ENCODE results near the gene KCNQ1.

KCNQ1 gene

GRCh38 chr11:2691991-2692875 lies 247.4 kb downstream of the KCNQ1 start:
- no peak for DNase-seq

- no peak for DNase-seq
Observed at GRCh38 chr11:2693271-2694261, 248.8 kb downstream of the KCNQ1 start.

- no peak for DNase-seq
Observed at GRCh38 chr11:2694495-2694894, 249.7 kb downstream of the KCNQ1 start.

DNA sequence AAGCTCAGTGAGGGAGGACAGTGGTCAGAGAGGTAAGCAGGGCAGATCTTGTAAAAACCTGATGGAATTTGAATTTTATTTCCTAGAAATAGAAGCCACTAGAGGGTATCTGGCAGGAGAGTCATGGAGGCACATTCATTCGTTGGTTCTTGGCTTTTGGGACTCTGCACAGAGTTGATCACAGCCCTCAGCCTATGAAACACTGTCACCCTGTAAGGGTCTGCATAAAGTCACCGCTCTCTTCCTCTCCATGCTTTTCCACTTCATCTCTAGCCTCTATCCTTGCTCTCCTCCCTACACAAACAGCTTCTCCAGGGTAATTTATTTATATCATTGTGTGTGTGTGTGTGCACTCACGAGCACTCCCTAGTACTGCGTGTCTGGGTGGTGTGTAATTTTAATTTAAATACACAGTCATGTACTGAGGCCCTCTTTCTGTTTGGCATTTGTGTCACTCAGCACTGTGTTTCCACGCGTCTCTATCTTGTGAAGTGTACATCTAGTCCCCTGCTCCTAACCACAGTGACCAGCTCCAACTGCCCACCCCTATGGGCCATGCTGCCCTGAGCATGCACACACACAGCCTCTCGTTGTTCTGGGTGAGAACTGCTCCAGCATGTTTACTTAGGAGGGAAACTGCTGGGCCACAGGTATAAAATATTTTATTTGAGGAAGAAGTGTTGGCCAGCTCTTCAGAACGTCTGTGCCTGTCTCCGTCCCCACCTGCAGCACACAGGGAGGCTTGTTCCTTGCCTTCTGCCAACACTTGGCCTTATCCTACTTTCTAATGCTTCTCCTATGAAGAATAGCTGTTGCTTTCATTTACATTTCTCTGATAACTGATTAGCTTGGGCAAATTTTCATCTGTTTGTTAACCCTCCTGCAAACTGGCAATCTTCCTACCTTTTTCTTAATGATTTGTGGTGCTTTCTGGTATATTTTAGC lies 250.5 kb downstream of the KCNQ1 start:
- no peak for DNase-seq

GRCh38 chr11:2696455-2696854 lies 251.6 kb downstream of the KCNQ1 start:
- DNase-seq: no peak

- DNase-seq: no peak
Observed at GRCh38 chr11:2697866-2698265, 253.1 kb downstream of the KCNQ1 start.

GRCh38 chr11:2698386-2699184 lies 253.8 kb downstream of the KCNQ1 start:
- DNase-seq: no peak

DNA sequence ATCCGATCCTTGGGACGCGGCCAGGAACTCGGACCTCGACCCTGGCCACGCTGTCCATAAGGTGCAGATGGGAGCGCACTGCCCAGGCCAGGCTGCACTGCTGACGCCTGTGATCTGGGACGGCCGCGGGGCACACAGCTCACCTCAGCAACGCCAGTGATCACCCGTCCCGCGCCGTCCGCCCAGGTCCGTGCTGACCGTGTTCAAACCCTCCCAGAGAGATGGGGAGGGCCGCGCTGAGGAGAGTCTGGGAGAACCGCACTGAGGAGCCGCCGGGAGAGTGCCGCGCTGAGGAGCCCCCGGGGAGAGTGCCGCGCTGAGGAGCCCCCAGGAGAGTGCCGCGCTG lies 254.3 kb downstream of the KCNQ1 start:
- no peak for DNase-seq

GRCh38 chr11:2699531-2700414 lies 255.0 kb downstream of the KCNQ1 start, which contains the start of gene KCNQ1OT1:
Gene KCNQ1OT1 (minus strand): TSS chr11:2699994.
- peak; percentile 87 for DNase-seq

DNA sequence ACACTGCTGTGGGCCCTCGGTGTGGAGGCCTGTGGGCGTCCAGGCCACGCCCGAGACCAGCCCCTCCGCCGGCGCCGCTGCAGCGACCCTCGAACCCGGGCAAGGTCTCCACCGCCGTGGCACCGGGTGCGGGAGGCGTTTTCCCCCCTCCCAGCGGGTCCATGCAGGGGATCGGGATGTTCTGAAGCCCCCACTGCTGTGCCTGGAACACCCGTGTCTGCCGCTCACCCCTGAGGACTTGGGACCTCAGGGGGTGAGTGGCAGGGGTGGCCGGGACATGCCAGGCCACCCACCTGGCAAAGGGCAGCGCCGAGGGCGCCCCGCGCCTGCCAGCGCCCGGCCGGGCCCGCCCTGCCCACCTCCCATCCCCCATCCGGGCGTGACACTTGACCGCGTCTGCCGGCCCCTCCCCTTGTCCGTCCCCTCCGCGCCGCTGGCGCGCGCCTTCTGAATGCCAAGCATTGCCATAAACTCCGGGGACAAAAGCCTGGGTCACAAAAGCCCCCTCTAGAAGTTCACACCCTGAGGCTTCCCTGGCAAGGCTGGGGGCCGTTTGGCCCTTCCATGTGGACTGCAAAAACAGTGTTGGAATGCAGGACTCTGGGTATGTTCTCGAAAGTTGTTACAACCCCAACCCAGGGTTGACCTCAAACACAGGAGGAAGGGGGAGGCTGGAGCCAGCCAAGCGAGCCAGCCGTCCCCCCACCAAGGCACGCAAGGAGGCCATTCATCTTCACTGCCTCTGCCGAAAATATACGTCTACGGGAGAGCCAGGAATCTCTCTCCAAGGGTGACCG lies 255.8 kb downstream of the KCNQ1 start:
- DNase-seq: no peak

- no peak for DNase-seq
Observed at GRCh38 chr11:2701230-2701629, 256.4 kb downstream of the KCNQ1 start.

GRCh38 chr11:2701898-2702434 lies 257.2 kb downstream of the KCNQ1 start:
- DNase-seq: no peak

DNA sequence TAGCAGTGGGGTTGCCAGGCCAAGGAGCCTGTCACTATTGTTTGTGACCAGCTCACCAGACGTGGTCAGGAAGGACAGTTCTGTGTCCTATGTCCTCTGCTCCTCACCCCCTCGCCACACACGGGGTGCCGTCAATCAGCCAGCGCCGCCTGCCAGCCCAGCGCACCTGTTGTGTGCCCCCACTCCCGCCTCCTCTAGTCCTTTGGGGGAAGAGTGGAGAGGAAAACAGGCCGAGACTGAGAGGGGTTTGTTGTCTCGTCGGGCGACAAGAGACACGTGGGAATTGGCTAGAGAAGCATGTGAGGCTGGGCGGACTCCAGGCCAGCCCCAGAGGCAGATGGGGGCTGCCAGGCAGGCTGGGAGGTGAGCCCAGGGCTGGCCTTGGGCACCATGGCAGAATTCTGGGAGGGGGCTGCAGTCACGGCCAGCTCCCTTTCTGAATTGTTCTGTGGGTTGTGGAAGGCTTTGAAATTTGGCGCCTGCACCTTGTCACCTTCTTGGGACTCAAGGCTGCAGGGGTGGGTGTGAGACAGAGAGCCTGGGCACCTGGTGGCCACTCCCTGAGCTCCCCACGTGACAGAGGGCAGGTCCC lies 258.1 kb downstream of the KCNQ1 start:
- no peak for DNase-seq

DNA sequence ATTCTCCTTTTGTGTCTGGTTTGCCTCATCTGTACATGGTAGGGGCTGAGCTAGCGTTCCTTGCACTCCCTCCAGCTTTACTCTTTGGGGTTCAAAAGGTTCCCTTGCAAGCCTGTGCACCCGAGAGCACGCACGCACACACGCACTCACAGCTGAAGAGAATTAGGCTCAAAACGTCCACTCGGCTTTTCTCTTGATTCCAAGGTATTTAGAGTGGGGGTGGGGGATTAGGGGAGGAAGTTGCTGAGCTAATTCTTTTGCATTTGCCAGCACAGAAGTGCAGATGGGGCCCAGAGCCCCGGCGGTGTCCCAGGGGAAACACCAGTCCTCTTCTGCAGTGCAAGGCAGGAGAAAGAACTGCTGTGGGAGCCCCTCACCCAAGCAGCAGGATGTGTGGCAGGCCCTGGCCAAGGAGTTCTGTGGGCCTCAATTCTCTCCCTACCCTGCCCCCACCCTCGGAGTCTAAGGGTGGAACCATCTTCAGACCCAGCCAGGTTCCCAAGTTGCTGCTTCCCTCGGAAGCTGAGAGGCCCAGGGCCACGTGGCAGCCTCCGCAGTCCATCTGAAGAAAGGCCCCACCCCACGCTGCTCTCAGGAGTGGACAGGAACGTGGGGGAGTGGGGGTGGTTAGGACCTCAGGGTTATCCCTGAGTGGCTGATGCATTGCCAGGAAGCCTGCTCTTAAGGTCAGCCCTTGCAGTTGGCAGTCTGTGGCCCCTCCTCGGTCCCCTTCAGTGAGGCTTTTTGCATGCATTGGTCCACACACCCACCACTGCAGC lies 258.7 kb downstream of the KCNQ1 start:
- no peak for DNase-seq

- no peak for DNase-seq
Observed at GRCh38 chr11:2704356-2704755, 259.5 kb downstream of the KCNQ1 start.

DNA sequence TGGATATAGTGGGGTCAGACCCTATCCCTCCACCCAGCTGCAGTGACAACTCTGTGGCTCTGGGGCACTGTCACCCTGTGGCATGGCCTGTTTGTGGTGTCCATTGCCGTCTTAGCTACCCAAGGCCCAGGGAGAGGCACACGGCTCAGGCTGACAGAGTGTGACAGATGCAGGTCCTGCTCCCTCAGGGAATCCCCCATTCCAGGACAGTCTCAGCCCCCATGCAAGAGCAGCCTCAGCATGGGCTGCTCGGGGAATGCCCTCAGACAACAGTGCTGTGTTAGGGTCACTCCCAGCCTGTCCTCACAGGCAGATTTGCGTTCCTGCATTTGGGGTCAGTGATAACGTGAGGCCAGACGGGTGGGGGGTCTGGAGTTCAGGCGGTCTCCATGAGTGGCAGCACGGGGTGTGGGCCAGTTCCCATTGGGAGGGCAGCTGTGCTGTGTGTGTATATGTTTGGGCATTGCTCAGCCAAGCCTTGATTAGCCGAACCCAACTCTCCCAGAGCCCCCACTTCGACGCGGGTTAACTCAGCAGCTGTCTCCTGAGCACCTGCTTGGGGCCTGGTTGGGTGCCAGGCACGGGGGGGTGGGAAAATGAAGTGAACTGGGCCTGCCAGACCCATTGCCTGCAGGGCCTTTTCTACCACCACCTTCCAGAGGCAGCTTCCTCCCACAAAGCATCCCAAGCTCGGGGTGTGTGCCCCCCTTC lies 260.2 kb downstream of the KCNQ1 start:
- no peak for DNase-seq

DNA sequence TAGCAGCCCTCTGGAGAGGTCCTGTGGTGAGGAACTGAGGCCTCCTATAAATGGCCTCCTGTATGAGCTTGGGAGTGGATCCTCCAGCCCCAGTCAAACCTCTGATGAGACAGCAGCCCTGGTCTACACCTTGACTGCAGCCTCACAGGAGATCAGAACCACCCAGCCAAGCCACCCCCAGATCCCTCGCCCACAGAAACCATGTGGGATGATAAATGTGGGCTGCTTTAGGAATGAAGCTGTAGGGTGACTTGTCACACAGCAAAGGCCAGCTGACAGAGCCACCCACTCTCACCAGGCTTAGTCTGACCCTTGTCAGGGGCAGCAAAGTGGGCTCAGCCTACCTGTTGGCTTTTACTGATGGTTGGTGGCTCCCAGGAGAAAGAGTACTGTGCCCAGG lies 261.5 kb downstream of the KCNQ1 start:
- no peak for DNase-seq
